ENCODE data around the gene APBA1.

DNA sequence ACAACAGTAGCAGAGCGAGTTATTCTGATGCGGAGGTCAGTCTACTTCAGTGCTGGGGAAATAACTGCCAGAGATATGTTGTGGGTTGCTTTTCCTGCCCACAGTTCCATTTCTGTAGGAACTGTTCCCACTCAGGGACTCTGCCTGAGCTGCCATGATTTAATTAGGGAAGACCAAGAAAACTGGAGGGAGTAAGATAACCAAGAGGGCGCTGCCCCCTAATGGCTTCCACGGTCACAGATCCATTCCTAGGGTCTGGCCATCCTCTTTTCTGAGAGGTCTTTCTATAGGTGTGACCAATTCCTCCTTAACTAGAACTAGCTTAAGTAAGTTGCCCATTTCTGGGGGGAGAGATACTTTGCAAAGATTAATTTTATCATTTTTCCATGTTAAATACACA is 125.9 kb downstream of the APBA1 start:
- TF ChIP-seq EP300 (IDR thresholded peaks at IDR 0.05): no peak
- TF ChIP-seq, protein P1, sequence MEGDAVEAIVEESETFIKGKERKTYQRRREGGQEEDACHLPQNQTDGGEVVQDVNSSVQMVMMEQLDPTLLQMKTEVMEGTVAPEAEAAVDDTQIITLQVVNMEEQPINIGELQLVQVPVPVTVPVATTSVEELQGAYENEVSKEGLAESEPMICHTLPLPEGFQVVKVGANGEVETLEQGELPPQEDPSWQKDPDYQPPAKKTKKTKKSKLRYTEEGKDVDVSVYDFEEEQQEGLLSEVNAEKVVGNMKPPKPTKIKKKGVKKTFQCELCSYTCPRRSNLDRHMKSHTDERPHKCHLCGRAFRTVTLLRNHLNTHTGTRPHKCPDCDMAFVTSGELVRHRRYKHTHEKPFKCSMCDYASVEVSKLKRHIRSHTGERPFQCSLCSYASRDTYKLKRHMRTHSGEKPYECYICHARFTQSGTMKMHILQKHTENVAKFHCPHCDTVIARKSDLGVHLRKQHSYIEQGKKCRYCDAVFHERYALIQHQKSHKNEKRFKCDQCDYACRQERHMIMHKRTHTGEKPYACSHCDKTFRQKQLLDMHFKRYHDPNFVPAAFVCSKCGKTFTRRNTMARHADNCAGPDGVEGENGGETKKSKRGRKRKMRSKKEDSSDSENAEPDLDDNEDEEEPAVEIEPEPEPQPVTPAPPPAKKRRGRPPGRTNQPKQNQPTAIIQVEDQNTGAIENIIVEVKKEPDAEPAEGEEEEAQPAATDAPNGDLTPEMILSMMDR (IDR thresholded peaks at IDR 0.05): peak in 2 of 3 experiments; percentile 23 to 25
- no peak for TF ChIP-seq POLR2A (IDR thresholded peaks at IDR 0.05; ENCODE audit: low read depth)

All from esophagus muscularis mucosa (tissue), 4 donors.